ENCODE measurements around the gene LAGE3. TPM values are rescaled to one million over a fixed set of nuclear protein-coding genes. Genes with fewer than 3 reads are reported as not detected.
A peak's percentile ranks its signal among the peaks of the same experiment; 100 is the strongest.

Gene LAGE3
- total and polyA plus RNA-seq, 3 experiments from 2014 or later: 51.2 to 74.6 (median 72.5) TPM

GRCh38 chrX:154445776-154446175, 33.3 kb downstream of the LAGE3 start:
- no peak for DNase-seq
- Mint-ChIP-seq H3K9me3 (no peaks in the 10 kb centered on the region), H3K27me3 (peaks cover 0 to 2% of the 10 kb centered on the region in 2 donors), H3K36me3 (peaks cover 0 to 43% (median 0%) of the 10 kb centered on the region in 3 donors), H3K27ac (peak overlapping the region in 2 of 8 donors; percentile 70 to 80), H3K4me1 (peaks cover 8 to 31% (median 11%) of the 10 kb centered on the region in 3 donors), H3K4me3 (peak overlapping the region in 2 of 7 donors; percentile 17 to 65)
- Histone ChIP-seq H3K9me3 (ENCODE audit: low read length) (no peaks in the 10 kb centered on the region), H3K36me3 (ENCODE audit: insufficient read depth, low read length) (no peaks in the 10 kb centered on the region), H3K4me1 (ENCODE audit: insufficient read depth, low read length) (peaks cover 21% of the 10 kb centered on the region), H3K4me3 (ENCODE audit: low read length) (no peak overlapping the region), H3K27me3 (ENCODE audit: insufficient read depth, low read length, poor library complexity, severe bottlenecking) (no peaks in the 10 kb centered on the region), H3K27ac (ENCODE audit: low read depth, low read length) (no peak overlapping the region)
- POLR2A ChIA-PET: no interaction called here
- CTCF ChIA-PET: interaction anchor here (1.1 to 1.5 kb wide), 2 partner anchors 18 to 48 kb away, joined by 3 to 4 read pairs; partner anchors contain the start of gene RPL10

GRCh38 chrX:154444755-154445246, 34.3 kb downstream of the LAGE3 start:
- H3K27me3 ChIP-seq (ENCODE audit: insufficient read depth, low read length, poor library complexity, severe bottlenecking): no peaks in the 10 kb centered on the region
- H3K4me3 ChIP-seq (ENCODE audit: low read length): peak overlapping the region; percentile 37
- H3K36me3 ChIP-seq (ENCODE audit: insufficient read depth, low read length): no peaks in the 10 kb centered on the region
- ChIA-PET POLR2A (no interaction called here), CTCF (interaction anchor here (1.5 kb wide), 1 partner anchor 17 kb away, joined by 4 read pairs; no protein-coding TSS in a partner anchor)
- Mint-ChIP-seq H3K4me1 (peaks cover 8 to 37% (median 14%) of the 10 kb centered on the region in 3 donors), H3K27me3 (peaks cover 0 to 2% of the 10 kb centered on the region in 2 donors), H3K27ac (peak overlapping the region in 4 of 8 donors; percentile 21 to 66 (median 38)), H3K9me3 (no peaks in the 10 kb centered on the region), H3K36me3 (peaks cover 0 to 45% (median 0%) of the 10 kb centered on the region in 3 donors), H3K4me3 (peak overlapping the region in 5 of 7 donors; percentile 12 to 69 (median 47))
- H3K27ac ChIP-seq (ENCODE audit: low read depth, low read length): peak overlapping the region; percentile 67
- H3K4me1 ChIP-seq (ENCODE audit: insufficient read depth, low read length): peaks cover 21% of the 10 kb centered on the region
- DNase-seq: no peak
- H3K9me3 ChIP-seq (ENCODE audit: low read length): no peaks in the 10 kb centered on the region

GRCh38 chrX:154443992-154444754, 34.9 kb downstream of the LAGE3 start, which contains the start of gene FAM50A:
Gene FAM50A, plus strand, starts transcription at chrX:154444141. Its CDS starts 95 bp downstream, at chrX:154444236.
- Mint-ChIP-seq H3K4me1 (peaks cover 8 to 37% (median 14%) of the 10 kb centered on the region in 3 donors), H3K36me3 (peaks cover 0 to 43% (median 0%) of the 10 kb centered on the region in 3 donors), H3K27me3 (peaks cover 0 to 2% of the 10 kb centered on the region in 2 donors), H3K9me3 (no peaks in the 10 kb centered on the region), H3K4me3 (peak within 1 kb of the TSS; percentile 70 to 86 (median 76)), H3K27ac (peak within 1 kb of the TSS; percentile 66 to 94 (median 86))
- H3K27me3 ChIP-seq (ENCODE audit: insufficient read depth, low read length, poor library complexity, severe bottlenecking): no peaks in the 10 kb centered on the region
- ChIA-PET POLR2A (interaction anchor here (1.1 to 1.2 kb wide), 2 partner anchors 13 to 15 kb away, joined by 4 read pairs; no protein-coding TSS in a partner anchor), CTCF (no interaction called here)
- peak within 1 kb of the TSS; percentile 37 for H3K4me3 ChIP-seq (ENCODE audit: low read length)
- no peaks in the 10 kb centered on the region for H3K9me3 ChIP-seq (ENCODE audit: low read length)
- H3K4me1 ChIP-seq (ENCODE audit: insufficient read depth, low read length): peaks cover 21% of the 10 kb centered on the region
- no peaks in the 10 kb centered on the region for H3K36me3 ChIP-seq (ENCODE audit: insufficient read depth, low read length)
- peak; percentile 64 to 81 (median 69) for DNase-seq
- H3K27ac ChIP-seq (ENCODE audit: low read depth, low read length): peak within 1 kb of the TSS; percentile 67

GRCh38 chrX:154443479-154443910, 35.6 kb downstream of the LAGE3 start:
- H3K4me3 ChIP-seq (ENCODE audit: low read length): no peak overlapping the region
- Mint-ChIP-seq H3K36me3 (peaks cover 0 to 45% (median 0%) of the 10 kb centered on the region in 3 donors), H3K27me3 (peaks cover 0 to 2% of the 10 kb centered on the region in 2 donors), H3K27ac (peak overlapping the region; percentile 66 to 94 (median 86)), H3K4me3 (peak overlapping the region; percentile 64 to 85 (median 73)), H3K4me1 (peaks cover 8 to 41% (median 15%) of the 10 kb centered on the region in 3 donors), H3K9me3 (no peaks in the 10 kb centered on the region)
- CTCF ChIA-PET: no interaction called here
- POLR2A ChIA-PET: interaction anchor here (0.6 to 1.2 kb wide), 3 partner anchors 14 to 31 kb away, joined by 4 read pairs; no protein-coding TSS in a partner anchor
- no peak for DNase-seq
- peak overlapping the region; percentile 24 for H3K27ac ChIP-seq (ENCODE audit: low read depth, low read length)
- no peaks in the 10 kb centered on the region for H3K27me3 ChIP-seq (ENCODE audit: insufficient read depth, low read length, poor library complexity, severe bottlenecking)
- peaks cover 25% of the 10 kb centered on the region for H3K4me1 ChIP-seq (ENCODE audit: insufficient read depth, low read length)
- H3K9me3 ChIP-seq (ENCODE audit: low read length): no peaks in the 10 kb centered on the region
- H3K36me3 ChIP-seq (ENCODE audit: insufficient read depth, low read length): no peaks in the 10 kb centered on the region

GRCh38 chrX:154441984-154442707, 36.9 kb downstream of the LAGE3 start:
- Histone ChIP-seq H3K27ac (ENCODE audit: low read depth, low read length) (no peak overlapping the region), H3K4me3 (ENCODE audit: low read length) (no peak overlapping the region), H3K27me3 (ENCODE audit: insufficient read depth, low read length, poor library complexity, severe bottlenecking) (no peaks in the 10 kb centered on the region), H3K36me3 (ENCODE audit: insufficient read depth, low read length) (no peaks in the 10 kb centered on the region), H3K4me1 (ENCODE audit: insufficient read depth, low read length) (peaks cover 32% of the 10 kb centered on the region), H3K9me3 (ENCODE audit: low read length) (no peaks in the 10 kb centered on the region)
- DNase-seq: no peak
- Mint-ChIP-seq H3K27ac (peak overlapping the region in 6 of 8 donors; percentile 52 to 91 (median 85)), H3K9me3 (no peaks in the 10 kb centered on the region), H3K4me1 (peaks cover 14 to 49% (median 20%) of the 10 kb centered on the region in 3 donors), H3K27me3 (peaks cover 0 to 9% of the 10 kb centered on the region in 2 donors), H3K36me3 (peaks cover 0 to 42% (median 0%) of the 10 kb centered on the region in 3 donors), H3K4me3 (peak overlapping the region in 6 of 7 donors; percentile 26 to 73 (median 56))
- ChIA-PET CTCF (interaction anchor here (0.8 to 1.5 kb wide), 2 partner anchors 13 to 44 kb away, joined by 3 to 6 read pairs; partner anchors contain the start of gene RPL10), POLR2A (interaction anchor here (0.7 kb wide), 1 partner anchor 48 kb away, joined by 3 read pairs; the partner anchor contains the start of gene SLC10A3)

- CTCF ChIA-PET: interaction anchor here (0.8 to 1.5 kb wide), 2 partner anchors 12 to 43 kb away, joined by 3 to 6 read pairs; partner anchors contain the start of gene RPL10
- H3K27me3 Mint-ChIP-seq: peaks cover 0 to 9% of the 10 kb centered on the region in 2 donors
- peaks cover 0 to 36% (median 0%) of the 10 kb centered on the region in 3 donors for H3K36me3 Mint-ChIP-seq
- POLR2A ChIA-PET: interaction anchor here (0.6 to 0.7 kb wide), 3 partner anchors 16 to 69 kb away, joined by 3 to 6 read pairs (median 3); partner anchors contain the start of genes PLXNA3 and SLC10A3
- no peak overlapping the region for H3K27ac ChIP-seq (ENCODE audit: low read depth, low read length)
- H3K27ac Mint-ChIP-seq: peak overlapping the region in 6 of 8 donors; percentile 52 to 91 (median 85)
- H3K9me3 Mint-ChIP-seq: no peaks in the 10 kb centered on the region
- no peaks in the 10 kb centered on the region for H3K9me3 ChIP-seq (ENCODE audit: low read length)
- no peaks in the 10 kb centered on the region for H3K27me3 ChIP-seq (ENCODE audit: insufficient read depth, low read length, poor library complexity, severe bottlenecking)
- no peak overlapping the region for H3K4me3 ChIP-seq (ENCODE audit: low read length)
- H3K4me1 ChIP-seq (ENCODE audit: insufficient read depth, low read length): peaks cover 32% of the 10 kb centered on the region
- no peaks in the 10 kb centered on the region for H3K36me3 ChIP-seq (ENCODE audit: insufficient read depth, low read length)
- peak overlapping the region; percentile 14 to 77 (median 57) for H3K4me3 Mint-ChIP-seq
- H3K4me1 Mint-ChIP-seq: peaks cover 14 to 46% (median 17%) of the 10 kb centered on the region in 3 donors
- peak in 2 of 5 donors; percentile 23 to 37 for DNase-seq
These were observed 37.5 kb downstream of the LAGE3 start for GRCh38 chrX:154441564-154441963.

Data from CD8-positive, alpha-beta memory T cell (primary cell).